HG02571 (cell line): ENCODE results near the gene SPINT3.

Experiments
- ATAC-seq: cut with Tn5 transposase; IDR thresholded peaks from one replicate; pipeline ENCODE4 v1.9.1; 2021; ENCODE audit warnings: mild to moderate bottlenecking, moderate library complexity; ENCODE audit not compliant: unreplicated experiment

The SPINT3 gene

DNA sequence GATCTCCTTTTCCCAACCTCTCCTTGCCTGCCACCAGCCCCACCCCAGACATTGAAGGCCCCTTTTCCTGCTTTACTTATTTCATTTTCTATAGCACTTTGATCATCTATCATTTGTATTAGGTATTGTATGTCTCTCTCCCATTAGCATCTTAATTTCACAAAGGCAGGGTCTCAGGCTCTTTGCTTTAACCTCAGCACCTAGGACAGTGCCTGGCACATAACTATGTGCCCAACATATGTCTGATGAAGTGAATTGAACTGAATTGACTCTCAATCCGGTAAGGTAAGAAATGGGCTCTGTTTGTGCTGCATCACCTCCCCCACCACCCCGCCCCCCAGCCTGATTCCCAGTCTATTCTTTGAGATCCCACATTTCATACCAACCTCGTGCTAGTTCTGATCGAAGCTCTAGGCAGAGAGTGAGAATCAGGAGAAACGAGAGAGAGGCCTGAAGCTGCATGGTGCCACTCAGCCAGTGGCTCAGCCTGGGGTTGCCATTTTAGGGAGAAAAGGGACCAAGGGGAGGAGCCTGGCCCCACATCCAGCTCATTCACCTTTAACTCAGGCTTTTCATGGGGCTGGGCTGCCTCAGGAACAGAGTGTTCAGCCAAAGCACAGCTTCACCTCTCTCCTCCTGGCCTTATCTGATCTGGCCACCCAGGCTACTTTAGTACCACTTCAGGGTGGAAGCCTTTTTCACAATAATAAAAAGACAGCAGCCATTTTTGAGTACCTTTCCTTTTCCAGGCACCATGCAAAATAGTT lies at the start of gene SPINT3:
TSS of gene SPINT3 (minus strand) at position 476 of the 767 bp plus-strand sequence. CDS start at position 462, 14 bp downstream.
- no peak for ATAC-seq

DNA sequence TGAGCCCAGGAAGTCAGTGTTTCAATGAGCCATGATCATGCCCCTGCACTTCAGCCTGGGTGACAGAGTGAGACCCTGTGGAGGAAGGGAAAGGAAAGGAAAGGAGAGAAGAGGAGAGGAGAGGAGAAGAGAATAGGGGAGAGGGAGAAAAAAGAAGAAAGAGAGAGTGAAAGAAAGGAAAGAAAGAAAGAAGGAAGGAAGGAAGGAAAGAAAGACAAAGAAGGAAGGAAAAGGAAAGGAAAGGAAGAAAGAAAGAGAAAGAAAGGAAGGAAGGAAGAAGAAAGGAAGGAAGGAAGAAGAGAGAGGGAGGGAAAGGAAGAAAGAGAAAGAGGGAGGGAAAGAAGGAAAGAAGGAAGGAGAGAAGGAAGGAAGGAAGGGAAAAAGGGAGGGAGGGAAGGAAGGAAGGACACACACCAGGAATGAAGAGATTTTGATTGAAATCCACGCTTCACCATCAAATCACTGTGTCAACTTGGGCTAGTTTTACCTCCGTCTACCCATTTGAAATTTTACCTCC lies 49.4 kb upstream of the SPINT3 start:
- no peak for ATAC-seq

DNA sequence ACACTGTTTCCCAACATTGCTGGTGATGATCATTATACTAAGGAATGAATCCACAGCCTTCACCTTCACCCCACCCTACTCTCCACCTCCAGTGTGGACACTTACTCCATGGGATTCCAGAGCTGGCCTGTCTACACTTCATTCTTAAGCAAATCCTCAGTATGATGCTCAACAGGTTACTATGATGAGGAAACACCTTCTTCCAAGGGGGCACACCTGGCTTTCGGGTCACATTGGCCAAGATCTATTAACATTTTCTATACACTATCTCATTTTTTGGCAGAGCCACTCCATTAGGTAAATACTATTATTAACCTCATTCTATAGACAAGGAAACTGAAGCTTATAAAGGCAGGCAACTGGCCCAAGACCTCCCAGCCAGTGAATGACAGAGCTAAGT lies 39.8 kb upstream of the SPINT3 start:
- no peak for ATAC-seq

- ATAC-seq = no peak
Measured at GRCh38 chr20:45552456-45552855, 37.0 kb upstream of the SPINT3 start.

DNA sequence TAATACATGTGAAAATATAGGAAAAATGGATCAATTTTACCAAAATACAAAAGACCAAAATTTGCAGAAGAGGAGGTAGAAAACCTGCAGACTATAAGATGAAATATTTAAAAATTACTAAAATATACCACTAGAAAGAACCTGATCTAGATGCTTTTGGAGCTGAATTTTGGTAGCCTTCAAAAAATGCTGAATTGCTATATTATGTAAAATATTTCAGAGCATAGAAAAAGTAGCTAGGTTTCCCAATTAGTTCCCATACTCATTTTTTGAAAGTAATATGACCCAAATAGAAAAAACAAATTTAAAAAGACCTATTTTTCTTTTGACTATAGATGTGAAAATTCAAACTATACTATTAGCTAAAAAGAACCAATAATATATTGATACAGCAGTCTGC lies 35.3 kb upstream of the SPINT3 start:
- ATAC-seq = no peak

DNA sequence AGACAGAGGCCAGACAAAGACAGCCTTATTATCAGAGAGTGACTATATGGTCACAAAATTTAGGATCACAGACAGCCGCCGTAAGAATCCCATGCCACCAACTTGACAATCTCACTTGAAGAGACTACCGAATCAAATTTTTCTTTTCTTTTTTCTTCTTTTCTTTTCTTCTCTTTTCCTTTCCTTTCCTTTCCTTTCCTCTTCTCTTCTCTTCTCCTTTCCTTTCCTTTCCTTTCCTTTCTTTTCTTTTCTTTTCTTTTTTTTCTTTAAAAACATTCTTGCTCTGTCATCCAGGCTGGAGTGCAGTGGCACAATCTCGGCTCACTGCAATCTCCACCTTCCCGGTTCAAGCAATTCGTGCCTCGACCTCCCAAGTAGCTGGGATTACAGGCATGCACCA lies 33.0 kb upstream of the SPINT3 start:
- ATAC-seq = no peak

DNA sequence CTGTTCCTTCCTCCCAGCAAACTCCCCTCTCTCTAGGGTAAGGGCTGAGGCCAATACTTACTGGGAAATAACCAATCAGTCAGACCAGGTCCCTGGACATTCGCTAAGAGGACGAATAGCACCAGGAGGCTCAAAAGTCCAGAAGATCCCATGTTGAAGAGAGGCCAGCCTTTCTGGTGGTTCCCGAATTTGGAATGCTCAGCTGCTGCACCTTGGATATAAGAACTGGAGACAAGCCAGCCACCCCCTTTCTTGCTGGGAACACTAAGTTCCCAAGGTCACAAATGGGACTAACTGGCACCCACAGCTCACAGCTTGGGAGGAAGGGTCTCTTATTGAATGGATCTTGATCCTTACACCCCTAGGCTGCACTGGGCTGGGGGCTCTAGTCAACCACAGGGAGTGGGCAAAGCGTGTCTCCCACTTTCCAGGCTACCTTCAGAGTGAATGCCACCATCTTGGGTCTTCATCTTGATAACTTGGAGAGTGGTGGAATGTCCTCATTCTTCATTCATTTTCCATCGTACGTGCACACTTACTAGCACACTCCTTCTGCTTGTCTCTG lies 31.9 kb upstream of the SPINT3 start, which contains the start of gene EPPIN:
TSS of gene EPPIN (minus strand) at position 196 of the 565 bp plus-strand sequence. CDS start at position 152, 44 bp downstream.
- ATAC-seq = no peak

- ATAC-seq = no peak
Measured at GRCh38 chr20:45545754-45546453, 30.5 kb upstream of the SPINT3 start.

DNA sequence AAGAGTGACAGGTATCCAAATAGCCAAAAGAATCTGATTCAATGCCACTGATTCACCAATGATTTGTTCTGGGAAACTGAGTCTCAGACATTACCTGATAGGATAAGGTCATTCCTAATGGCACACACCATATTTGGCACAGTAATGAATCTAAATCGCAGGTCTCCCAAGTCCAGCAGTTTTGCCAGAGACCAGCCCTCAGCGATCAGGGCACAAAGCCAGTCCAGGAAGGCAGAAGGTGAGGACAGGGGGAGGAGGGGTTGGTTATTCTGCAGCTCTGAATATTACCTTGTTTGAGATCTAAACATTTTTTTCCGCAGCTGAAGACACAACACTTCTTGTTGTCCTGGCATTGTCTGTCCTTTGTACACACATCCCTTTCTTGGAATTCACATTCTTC lies 29.9 kb upstream of the SPINT3 start:
- no peak for ATAC-seq

- ATAC-seq = no peak
Measured at GRCh38 chr20:45539382-45539781, 24.0 kb upstream of the SPINT3 start, which contains the start of gene WFDC6. Gene WFDC6, minus strand, starts transcription at chr20:45539482. Its CDS starts 75 bp downstream, at chr20:45539407.

DNA sequence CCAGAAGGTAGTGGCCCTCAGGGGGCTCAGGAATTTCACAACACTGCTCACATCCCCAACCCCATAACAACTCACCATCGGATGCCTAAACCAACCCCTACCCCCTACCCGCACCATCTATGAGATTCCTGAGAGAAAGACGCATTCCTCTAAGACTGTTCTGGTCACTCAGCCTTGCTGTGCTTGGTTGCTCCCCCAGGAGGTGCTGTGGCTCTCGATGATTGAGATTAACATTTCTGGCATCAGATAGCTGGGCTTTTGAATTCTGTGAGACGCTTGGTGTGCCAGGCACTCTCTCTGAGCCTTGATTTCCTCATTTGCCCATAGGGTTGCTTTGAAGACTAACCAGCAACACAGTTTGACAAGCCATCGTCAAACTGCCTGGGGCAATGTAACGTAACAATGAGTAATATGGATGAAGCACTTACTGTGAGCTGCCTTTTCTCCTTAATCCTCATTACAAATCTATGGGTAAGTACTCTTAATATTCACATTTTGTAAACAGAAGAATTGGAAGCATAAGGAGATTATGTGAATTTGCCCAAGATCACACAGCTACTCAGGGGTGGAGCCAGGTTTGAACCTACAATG lies 22.9 kb upstream of the SPINT3 start:
- no peak for ATAC-seq

DNA sequence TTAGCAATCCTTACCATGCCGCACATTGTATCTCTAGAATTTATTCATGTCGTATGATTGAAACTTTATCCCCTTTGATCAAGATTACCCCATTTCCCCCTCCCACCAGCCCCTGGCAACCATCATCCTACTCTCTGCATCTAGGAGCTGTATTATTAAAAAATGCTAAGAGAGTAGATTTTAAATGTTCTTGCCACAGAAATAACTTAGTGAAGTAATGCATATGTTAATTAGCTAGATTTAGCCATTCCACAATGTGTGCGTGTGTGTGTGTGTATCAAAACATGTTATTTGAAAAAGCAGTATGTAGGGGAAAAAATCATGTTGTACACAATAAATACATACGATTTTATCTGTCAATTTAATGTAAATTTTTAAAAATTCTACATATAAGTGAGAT lies 11.9 kb upstream of the SPINT3 start:
- no peak for ATAC-seq

DNA sequence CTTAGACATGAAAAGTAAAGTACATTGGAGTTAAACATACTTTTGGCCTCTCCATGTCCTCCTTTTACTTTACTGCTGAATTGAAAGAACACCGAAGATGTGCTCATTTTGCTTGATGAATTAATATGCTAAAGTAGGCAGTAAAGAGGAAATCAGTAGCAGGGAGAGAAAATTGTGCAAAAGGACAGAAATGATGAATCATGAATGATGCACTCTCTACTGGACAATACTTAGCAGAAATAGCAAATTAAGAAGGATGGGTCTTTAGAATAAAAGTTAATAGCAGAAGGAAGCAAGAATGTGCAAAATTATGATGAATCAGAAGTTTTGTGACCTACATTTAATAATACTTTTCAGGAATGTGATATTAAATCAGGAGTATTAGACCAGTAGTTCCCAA lies 8.4 kb upstream of the SPINT3 start:
- ATAC-seq = no peak

DNA sequence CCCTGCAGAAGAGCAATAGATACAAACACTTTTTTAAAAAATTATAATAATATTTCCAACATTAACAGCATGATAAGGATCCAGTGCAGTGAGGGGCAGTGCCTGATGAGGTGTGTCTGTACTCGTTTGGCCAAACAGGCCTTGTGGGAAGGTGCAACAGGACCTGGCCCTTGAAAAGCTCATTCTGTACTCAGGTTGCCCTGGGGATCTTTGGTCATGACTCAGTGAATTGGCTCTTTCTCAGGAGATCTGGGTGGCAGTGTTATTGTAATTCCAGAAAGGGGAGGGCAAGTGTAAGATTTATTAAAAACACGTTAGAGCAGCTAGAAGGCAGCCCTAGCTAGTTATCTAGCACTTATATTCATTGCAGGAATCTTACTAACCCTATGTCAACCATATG lies 2.9 kb upstream of the SPINT3 start:
- no peak for ATAC-seq

- ATAC-seq = no peak
Measured at GRCh38 chr20:45510242-45510862, 5.1 kb downstream of the SPINT3 start.

GRCh38 chr20:45509091-45509490 lies 6.3 kb downstream of the SPINT3 start:
- ATAC-seq = no peak

- no peak for ATAC-seq
Measured at GRCh38 chr20:45508068-45508886, 7.1 kb downstream of the SPINT3 start.

DNA sequence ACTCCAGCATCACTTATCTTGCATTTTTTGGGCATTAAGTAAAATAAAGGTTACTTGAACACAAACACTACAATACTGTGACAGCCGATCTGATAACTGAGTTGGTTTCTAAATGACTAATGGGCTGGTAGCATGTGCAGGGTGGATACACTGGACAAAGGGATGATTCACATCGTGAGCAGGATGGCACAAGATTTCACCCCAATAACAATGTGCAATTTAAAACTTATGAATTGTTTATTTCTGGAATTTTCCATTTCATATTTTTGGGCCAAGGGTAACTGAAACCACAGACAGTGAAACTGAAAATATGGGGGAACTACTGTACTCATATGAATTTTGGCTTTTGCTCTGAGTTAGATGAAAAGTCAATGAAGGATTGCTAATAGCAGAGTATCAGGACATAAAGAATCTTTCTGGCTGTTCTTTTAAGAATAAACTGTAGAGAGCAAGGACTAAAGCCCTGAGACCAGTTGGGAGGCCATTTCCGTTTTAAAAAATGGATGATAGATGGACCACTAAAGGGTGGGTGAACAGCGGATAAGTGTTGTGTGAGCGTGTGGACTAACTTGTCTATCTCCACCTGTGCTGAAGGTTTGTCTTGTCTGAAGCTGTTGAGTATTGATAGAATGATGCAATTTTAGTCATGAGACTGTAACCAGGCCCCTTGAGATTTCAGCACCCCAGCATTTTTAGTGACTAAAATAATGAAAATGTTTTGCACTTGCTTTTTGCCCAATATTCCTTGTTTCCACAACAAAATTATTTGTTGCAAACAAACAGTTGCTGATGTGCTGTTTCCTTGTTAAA lies 8.2 kb downstream of the SPINT3 start:
- ATAC-seq = no peak

- no peak for ATAC-seq
Measured at GRCh38 chr20:45506398-45506797, 9.0 kb downstream of the SPINT3 start.
